Parathyroid adenoma (tissue), 2 donors: ENCODE measurements around the gene NDUFB3.
"Not testable (repeated sequence)": the region's sequence is repeated elsewhere in the genome, so short reads cannot be mapped to it uniquely, and the experiment has no call there.

Experiments used
- H2AFZ ChIP-seq: fragments of 300-600 bp; sonication (generic); one replicate; pipeline ENCODE4 v1.7.0; 2017; ENCODE audit warnings: antibody characterized with exemption, mild to moderate bottlenecking
- H3K27ac ChIP-seq: fragments of 300-600 bp; sonication (generic); one replicate; pipeline ENCODE4 v1.7.0; 2017
- H3K27me3 ChIP-seq: fragments of 300-600 bp; sonication (generic); one replicate; pipeline ENCODE4 v1.7.0; 2017; ENCODE audit warnings: low read length; ENCODE audit not compliant: control insufficient read depth, insufficient read depth
- H3K36me3 ChIP-seq: fragments of 300-600 bp; sonication (generic); one replicate; pipeline ENCODE4 v1.7.0; 2017; ENCODE audit warnings: low read length; ENCODE audit not compliant: control insufficient read depth, insufficient read depth
- H3K4me1 ChIP-seq: fragments of 300-600 bp; sonication (generic); one replicate; pipeline ENCODE4 v1.7.0; 2017; ENCODE audit warnings: control low read depth
- H3K4me2 ChIP-seq: fragments of 300-600 bp; sonication (generic); one replicate; pipeline ENCODE4 v1.7.0; 2017; ENCODE audit warnings: low read length
- H3K4me3 ChIP-seq: fragments of 300-600 bp; sonication (generic); one replicate; pipeline ENCODE4 v1.7.0; 2017; ENCODE audit warnings: low read depth, low read length
- H3K79me2 ChIP-seq: fragments of 300-600 bp; sonication (generic); one replicate; pipeline ENCODE4 v1.7.0; 2017; ENCODE audit warnings: control low read depth
- H3K9ac ChIP-seq: fragments of 300-600 bp; sonication (generic); one replicate; pipeline ENCODE4 v1.7.0; 2017; ENCODE audit warnings: mild to moderate bottlenecking
- H3K9me3 ChIP-seq: fragments of 300-600 bp; sonication (generic); one replicate; pipeline ENCODE4 v1.7.0; 2017; ENCODE audit warnings: low read length; ENCODE audit not compliant: control insufficient read depth
- TF ChIP-seq, protein P1 (sequence below): fragments of 300-600 bp; sonication (generic); IDR thresholded peaks from one replicate; pipeline ENCODE4 v1.7.0; 2017; ENCODE audit warnings: antibody characterized with exemption, mild to moderate bottlenecking
- donor health status: primary hyperparathyroidism.

The NDUFB3 gene

GRCh38 chr2:201057087-201057521 lies 14.7 kb upstream of the NDUFB3 start:
- Histone ChIP-seq H3K4me1 (peaks cover 13% of the 10 kb centered on the region), H3K79me2 (peaks cover 49% of the 10 kb centered on the region), H3K4me2 (no peak overlapping the region), H3K9ac (no peak overlapping the region), H3K27ac (peak overlapping the region; percentile 16), H3K9me3 (no peaks in the 10 kb centered on the region), H2AFZ (no peak overlapping the region), H3K4me3 (no peak overlapping the region), H3K36me3 (no peaks in the 10 kb centered on the region), H3K27me3 (no peaks in the 10 kb centered on the region)
- TF ChIP-seq, protein P1, sequence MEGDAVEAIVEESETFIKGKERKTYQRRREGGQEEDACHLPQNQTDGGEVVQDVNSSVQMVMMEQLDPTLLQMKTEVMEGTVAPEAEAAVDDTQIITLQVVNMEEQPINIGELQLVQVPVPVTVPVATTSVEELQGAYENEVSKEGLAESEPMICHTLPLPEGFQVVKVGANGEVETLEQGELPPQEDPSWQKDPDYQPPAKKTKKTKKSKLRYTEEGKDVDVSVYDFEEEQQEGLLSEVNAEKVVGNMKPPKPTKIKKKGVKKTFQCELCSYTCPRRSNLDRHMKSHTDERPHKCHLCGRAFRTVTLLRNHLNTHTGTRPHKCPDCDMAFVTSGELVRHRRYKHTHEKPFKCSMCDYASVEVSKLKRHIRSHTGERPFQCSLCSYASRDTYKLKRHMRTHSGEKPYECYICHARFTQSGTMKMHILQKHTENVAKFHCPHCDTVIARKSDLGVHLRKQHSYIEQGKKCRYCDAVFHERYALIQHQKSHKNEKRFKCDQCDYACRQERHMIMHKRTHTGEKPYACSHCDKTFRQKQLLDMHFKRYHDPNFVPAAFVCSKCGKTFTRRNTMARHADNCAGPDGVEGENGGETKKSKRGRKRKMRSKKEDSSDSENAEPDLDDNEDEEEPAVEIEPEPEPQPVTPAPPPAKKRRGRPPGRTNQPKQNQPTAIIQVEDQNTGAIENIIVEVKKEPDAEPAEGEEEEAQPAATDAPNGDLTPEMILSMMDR, result no peak

DNA sequence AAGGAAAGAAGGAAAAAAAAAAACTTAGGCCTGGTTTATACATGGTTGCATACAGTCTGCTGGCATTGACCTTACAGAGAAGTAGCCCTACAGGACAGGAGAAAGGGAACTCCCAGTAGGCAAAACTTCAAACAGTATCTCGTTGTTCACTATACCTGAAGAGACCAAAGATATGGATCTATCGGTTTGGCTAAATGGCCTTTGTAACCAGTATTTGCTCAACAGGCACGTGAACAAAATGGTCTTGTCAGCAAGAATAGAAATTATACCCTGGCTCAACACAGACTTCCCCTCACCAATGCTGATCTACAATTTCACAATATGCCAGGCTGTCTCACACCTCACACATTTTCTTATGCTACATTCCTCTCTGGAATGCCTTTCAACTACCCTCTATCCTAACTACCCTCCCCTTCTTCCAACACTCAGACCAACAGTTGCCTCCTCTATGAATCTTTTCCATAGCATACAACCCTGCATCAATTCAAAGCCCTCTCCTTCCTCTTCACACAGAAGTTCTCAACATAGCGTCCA lies 14.0 kb upstream of the NDUFB3 start:
- no peaks in the 10 kb centered on the region for H3K27me3 ChIP-seq
- no peak overlapping the region for H3K4me3 ChIP-seq
- H3K27ac ChIP-seq, result peak overlapping the region; percentile 16
- no peak overlapping the region for H3K9ac ChIP-seq
- no peaks in the 10 kb centered on the region for H3K36me3 ChIP-seq
- H3K79me2 ChIP-seq, result peaks cover 47% of the 10 kb centered on the region
- H3K9me3 ChIP-seq, result no peaks in the 10 kb centered on the region
- H3K4me1 ChIP-seq, result peaks cover 13% of the 10 kb centered on the region
- TF ChIP-seq, protein P1, result no peak
- H3K4me2 ChIP-seq, result no peak overlapping the region
- no peak overlapping the region for H2AFZ ChIP-seq

- no peaks in the 10 kb centered on the region for H3K9me3 ChIP-seq
- peaks cover 13% of the 10 kb centered on the region for H3K4me1 ChIP-seq
- H3K9ac ChIP-seq, result no peak overlapping the region
- H3K4me3 ChIP-seq, result no peak overlapping the region
- peaks cover 49% of the 10 kb centered on the region for H3K79me2 ChIP-seq
- no peaks in the 10 kb centered on the region for H3K27me3 ChIP-seq
- H3K4me2 ChIP-seq, result no peak overlapping the region
- H2AFZ ChIP-seq, result no peak overlapping the region
- H3K36me3 ChIP-seq, result no peaks in the 10 kb centered on the region
- H3K27ac ChIP-seq, result no peak overlapping the region
- TF ChIP-seq, protein P1, result no peak
Measured at GRCh38 chr2:201058914-201059313, 12.9 kb upstream of the NDUFB3 start.

DNA sequence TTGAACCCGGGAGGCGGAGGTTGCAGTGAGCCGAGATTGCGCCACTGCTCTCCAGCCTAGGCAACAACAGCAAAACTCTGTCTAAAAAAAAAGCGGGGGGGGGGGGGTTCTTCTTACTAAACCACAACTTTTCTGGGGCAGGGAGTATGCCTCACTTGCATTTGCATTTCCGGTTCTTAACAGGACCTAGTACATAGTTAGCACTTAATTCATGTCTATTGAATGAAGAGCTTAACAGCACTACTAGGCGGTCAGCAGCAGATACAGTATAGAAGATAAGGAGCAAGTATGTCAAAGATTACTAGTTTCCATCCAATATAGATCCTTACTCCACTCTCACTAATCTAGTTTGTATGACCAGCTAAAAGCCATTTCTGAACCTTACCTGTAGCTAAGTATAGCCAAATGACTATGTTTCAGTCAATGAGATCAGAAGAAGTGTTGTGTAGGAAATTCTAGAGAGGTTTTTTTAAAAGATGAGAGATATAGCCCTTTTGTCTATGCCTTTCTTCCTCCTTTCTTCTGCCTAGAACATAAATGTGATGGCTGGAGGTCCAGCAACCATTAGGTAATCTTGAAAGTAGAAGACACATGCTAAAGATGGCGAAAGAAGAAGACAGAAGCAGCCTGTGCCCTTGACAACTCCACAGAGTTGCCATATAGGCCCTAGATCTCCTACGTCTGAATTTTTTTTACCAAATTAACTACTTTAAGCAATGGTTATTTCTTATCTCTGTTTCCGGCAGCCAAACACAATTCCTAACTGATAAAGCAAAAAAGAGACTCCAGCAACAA lies 11.6 kb upstream of the NDUFB3 start:
- Histone ChIP-seq H3K4me3 (no peak overlapping the region), H3K27me3 (no peaks in the 10 kb centered on the region), H3K4me1 (peaks cover 13% of the 10 kb centered on the region), H3K9ac (no peak overlapping the region), H3K79me2 (peaks cover 48% of the 10 kb centered on the region), H3K9me3 (no peaks in the 10 kb centered on the region), H2AFZ (no peak overlapping the region), H3K36me3 (no peaks in the 10 kb centered on the region), H3K4me2 (no peak overlapping the region), H3K27ac (no peak overlapping the region)
- TF ChIP-seq, protein P1, result no peak

DNA sequence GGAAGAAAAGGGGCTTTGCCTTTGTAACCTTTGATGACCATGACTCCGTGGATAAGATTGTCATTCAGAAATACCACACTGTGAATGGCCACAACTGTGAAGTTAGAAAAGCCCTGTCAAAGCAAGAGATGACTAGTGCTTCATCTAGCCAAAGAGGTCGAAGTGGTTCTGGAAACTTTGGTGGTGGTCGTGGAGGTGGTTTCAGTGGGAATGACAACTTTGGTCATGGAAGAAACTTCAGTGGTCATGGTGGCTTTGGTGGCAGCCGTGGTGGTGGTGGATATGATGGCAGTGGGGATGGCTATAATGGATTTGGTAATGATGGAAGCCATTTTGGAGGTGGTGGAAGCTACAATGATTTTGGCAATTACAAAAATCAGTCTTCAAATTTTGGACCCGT lies 8.3 kb upstream of the NDUFB3 start:
- not testable (repeated sequence) for H3K9me3 ChIP-seq, H3K36me3 ChIP-seq, H3K9ac ChIP-seq, H3K27me3 ChIP-seq, H3K27ac ChIP-seq, H3K4me2 ChIP-seq, H2AFZ ChIP-seq, H3K4me1 ChIP-seq, H3K4me3 ChIP-seq
- H3K79me2 ChIP-seq, result peaks cover 56% of the 10 kb centered on the region
